IPS-18c (cell line): Measurements from ENCODE around the gene GLS2.
"Not testable (repeated sequence)": the region's sequence is repeated elsewhere in the genome, so short reads cannot be mapped to it uniquely, and the experiment has no call there.

Experiments
- H3K4me3 ChIP-seq: 2 replicates; pipeline ENCODE4 v1.7.0; 2013; ENCODE audit warnings: low read depth, mild to moderate bottlenecking, low read length, moderate library complexity; ENCODE audit not compliant: insufficient read depth
- H3K9me3 ChIP-seq: one replicate; pipeline ENCODE4 v1.6.1; 2013; ENCODE audit warnings: mild to moderate bottlenecking, low read length, moderate library complexity; ENCODE audit not compliant: control insufficient read depth, insufficient read depth

Gene GLS2

DNA sequence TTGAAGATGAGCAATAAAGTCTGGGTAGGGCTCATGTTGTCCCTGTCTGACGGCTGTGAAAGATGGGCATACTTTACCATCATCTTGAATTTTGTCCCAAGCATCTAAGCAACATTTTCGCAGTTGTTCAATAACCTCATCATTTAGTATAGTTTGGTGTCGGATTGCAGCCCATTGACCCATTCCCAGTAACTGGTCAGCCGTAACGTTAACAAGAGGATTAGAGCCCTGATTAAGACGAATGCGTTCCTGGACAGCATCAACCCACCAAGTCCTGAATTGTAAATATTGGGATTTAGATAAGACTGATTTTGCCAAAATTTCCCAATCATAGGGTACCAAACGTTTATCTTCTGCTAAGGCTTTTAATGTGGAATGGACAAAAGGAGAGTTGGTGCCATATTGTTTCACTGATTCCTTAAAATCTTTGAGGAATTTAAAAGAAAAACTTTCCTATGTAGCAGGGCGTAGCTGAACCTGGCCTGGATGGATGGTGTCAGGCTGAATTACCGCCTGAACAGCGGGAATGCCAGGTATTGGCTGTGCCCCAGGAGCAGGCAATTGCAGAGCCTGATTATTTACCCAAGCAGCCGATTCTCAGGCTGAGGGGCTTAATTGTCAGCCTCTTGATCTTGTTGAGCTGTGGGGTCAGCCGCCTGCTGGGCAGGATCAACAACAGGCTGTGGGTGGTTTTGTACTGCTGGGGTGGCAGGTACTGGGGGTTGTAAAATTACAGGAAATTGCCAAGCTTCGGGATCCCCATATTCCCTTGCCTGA is 10.4 kb upstream of the GLS2 start:
- not testable (repeated sequence) for H3K9me3 ChIP-seq, H3K4me3 ChIP-seq

DNA sequence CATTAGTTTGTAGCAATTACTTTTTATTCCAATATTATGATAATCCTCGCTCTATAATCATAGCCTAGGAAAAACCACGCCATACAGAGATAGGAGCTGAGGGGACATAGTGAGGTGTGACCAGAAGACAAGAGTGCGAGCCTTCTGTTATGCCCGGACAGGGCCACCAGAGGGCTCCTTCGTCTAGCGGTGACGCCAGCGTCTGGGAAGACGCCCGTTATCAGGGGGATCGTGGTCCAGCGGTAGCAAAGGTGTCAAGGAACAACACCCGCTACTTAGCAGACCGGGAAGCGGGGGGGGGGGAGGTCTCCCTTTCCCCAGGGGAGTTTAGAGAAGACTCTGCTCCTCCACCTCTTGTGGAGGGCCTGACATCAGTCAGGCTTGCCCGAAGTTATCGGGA is 8.7 kb upstream of the GLS2 start:
- not testable (repeated sequence) for H3K4me3 ChIP-seq, H3K9me3 ChIP-seq

DNA sequence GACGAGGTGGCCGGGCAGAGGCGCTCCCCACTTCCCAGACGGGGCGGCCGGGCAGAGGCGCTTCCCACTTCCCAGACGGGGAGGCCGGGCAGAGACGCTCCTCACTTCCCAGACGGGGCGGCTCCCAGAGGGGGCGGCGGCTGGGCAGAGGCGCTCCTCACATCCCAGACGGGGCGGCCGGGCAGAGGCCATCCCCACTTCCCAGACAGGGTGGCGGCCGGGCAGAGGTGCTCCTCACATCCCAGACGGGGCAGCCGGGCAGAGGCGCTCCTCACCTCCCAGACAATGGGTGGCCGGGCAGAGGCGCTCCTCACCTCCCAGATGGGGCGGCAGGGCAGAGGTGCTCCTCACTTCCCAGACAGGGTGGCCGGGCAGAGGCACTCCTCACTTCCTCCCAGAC is 6.5 kb upstream of the GLS2 start:
- not testable (repeated sequence) for H3K9me3 ChIP-seq, H3K4me3 ChIP-seq

DNA sequence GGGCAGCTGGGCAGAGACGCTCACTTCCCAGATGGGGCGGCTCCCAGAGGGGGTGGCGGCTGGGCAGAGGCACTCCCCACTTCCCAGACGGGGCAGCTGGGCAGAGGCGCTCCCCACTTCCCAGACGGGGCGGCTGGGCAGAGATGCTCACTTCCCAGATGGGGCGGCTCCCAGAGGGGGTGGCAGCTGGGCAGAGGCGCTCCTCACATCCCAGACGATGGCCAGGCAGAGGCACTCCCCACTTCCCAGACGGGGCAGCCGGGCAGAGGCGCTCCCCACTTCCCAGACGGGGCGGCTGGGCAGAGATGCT is 6.1 kb upstream of the GLS2 start:
- not testable (repeated sequence) for H3K9me3 ChIP-seq, H3K4me3 ChIP-seq

DNA sequence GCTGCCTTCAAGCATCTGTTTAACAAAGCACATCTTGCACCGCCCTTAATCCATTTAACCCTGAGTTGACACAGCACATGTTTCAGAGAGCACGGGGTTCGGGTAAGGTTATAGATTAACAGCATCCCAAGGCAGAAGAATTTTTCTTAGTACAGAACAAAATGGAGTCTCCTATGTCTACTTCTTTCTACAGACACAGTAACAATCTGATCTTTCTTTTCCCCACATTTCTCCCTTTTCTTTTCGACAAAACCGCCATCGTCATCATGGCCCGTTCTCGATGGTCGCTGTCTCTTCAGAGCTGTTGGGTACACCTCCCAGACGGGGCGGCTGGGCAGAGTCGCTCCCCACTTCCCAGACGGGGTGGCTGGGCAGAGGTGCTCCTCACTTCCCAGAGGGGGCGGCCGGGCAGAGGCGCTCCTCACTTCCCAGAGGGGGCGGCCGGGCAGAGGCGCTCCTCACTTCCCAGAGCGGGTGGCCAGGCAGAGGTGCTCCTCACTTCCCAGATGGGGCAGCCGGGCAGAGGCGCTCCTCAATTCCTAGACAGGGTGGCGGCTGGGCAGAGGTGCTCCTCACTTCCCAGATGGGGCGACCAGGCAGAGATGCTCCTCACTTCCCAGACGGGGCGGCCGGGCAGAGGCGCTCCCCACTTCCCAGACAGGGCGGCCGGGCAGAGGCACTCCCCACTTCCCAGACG is 5.6 kb upstream of the GLS2 start:
- H3K4me3 ChIP-seq, H3K9me3 ChIP-seq: not testable (repeated sequence)

DNA sequence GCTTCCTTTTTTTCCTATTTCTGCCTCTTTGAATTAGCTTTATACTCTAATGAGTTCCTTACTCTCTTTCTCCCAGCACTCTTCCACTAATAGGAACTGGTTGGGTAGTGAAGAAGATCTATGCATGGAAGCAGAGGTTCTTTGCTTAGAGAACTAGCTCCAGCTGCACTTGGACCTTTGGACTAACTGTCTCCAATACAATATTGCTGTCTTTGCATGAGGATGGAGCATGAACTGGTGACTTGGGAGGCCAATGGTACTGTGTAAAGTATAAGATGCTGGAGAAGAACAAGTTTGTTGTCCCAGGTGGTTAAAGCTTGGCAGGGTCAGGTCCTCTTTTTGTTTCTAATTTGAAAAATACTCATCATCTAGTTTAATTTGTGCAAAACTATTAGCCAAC is 2.4 kb upstream of the GLS2 start:
- peaks cover 4% of the 10 kb centered on the region for H3K9me3 ChIP-seq
- H3K4me3 ChIP-seq, result no peak overlapping the region

DNA sequence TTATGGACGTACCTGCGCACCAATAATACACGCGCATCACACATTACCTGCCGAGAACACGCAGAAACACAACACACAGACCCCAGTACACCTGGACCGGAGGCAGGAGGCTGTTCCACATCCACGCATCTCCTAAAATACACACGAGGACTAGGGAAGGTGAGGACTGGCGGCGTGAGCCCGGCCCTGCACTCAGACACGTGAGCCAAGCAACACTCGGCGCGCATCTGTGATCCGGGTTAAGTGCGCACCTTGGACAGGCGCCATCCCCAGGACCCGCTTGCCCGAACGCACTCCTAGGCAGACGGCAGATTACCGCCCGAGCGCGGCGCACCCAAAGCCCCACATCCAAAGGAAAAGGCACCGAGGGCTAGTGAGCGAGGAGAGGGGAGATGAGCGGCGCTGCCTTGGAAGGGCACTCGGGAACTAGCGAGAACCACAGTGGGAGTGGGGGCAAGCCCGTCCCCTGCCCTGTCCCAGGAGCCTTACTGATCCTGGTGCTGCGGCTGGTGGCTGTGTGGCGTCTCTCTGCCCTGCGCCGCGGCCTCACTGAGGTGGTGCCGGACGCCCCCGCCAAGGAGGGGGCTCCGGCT is 417 bp downstream of the GLS2 start:
- peaks cover 2% of the 10 kb centered on the region for H3K9me3 ChIP-seq
- peak overlapping the region; percentile 84 for H3K4me3 ChIP-seq

DNA sequence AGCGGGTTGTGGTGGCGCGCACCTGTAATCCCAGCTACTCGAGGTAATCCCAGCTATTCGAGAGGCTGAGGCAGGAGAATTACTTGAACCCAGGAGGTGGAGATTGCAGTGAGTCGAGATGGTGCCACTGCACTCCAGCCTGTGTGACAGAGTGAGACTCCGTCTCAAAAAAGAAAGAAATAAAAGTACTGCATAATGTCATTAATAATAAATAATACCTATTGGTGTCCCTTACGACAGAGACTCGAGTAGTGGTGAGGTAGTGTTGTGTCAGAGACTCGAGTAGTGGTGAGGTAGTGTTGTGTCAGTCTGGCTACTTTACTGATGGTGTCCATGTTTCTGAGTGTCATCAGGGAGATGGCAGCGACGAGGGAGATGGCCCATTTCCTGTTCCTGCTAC is 1.3 kb downstream of the GLS2 start:
- Histone ChIP-seq H3K9me3 (peaks cover 2% of the 10 kb centered on the region), H3K4me3 (peak overlapping the region; percentile 84)

DNA sequence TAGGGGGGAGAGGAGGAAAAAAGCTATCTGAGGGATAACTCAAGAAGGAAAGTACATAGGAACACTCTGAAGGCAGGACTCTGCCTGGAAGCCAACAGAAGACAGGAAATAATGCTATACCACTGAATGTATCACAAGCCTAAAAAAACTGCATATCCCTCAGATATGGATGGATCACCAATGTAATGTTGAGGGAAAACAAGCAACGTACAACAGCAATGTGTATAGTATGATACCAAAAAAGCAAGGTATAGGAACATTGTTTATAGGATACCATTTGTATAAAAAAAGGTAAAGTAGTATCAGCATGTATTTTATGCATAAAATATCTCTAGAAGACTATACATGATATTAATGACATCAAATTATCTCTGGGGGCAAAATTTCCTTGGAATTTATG is 3.4 kb downstream of the GLS2 start:
- Histone ChIP-seq H3K9me3 (no peaks in the 10 kb centered on the region), H3K4me3 (no peak overlapping the region)

DNA sequence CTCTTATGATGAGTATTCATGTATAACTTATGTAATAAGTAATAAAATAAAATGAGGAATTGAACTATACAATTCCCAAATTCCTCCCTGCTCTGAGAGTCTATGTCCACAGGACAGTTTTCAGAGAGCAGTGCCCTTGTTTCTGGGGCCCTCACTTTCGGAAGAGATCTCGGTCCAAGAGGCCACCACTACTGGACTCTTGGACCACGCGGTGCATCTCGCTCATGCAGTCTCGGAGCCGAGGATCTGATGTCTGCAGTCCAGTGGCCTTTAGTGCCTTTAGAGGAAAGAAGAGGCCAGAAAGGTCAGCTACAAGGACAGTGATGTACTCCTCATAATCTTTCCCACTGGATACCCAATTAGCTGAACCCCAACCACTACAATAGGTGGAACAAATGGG is 8.3 kb downstream of the GLS2 start:
- Histone ChIP-seq H3K4me3 (no peak overlapping the region), H3K9me3 (no peaks in the 10 kb centered on the region)

DNA sequence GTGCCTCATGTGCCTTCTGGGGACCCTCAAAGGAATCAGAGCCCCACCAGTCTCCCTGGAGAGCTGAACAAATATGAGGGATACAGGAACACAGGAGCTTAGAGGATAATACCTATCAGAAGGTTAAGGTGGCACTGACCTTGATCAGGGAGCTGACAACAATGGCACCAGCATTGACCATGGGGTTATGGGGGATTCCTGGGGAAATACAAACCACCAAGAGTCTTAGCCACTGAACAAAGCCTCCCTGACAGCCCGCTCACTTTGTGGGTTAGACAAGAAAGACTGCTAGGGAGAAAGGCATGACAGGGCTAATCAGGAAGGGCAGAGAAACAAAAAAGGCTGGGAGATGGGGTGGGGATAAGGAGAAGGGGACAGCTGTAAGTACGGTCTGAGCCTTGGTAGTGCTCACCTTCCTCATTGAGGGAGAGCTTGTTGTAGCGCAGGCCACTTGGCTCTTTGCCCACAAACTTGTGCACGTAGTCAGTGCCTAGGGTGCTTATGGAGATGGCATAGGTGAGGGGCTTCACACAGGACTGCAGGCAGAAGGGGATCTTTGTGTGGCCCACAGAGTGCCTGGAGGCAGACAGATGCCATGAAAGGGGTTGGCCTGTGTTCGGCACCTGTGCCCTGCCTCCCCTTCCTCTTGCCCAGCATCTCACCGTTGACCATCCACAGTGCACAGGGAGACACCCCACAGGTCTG is 10.3 kb downstream of the GLS2 start:
- Histone ChIP-seq H3K4me3 (no peak overlapping the region), H3K9me3 (no peaks in the 10 kb centered on the region)

DNA sequence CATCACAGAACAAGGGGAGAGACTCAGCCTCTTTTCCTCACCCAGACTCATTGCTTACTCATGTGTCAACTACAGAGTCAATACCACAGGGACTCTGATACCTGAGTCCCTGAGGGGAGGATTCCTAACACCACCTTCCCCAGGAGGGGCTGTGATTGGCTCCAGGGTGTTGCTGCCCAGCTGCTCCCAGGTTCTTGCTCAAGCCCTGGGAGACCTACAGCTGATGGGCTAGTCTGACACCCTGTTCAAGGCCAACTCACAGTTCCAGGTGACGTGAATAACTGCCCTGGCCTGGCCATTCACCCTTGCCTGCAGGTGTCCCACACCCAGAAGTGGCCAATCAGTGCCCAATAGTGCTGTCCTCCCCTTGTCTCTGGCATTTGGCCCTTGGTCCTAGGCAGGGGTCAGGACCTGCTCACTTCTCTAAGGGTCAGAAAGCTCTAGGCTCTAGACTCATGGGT is 11.0 kb downstream of the GLS2 start:
- Histone ChIP-seq H3K9me3 (no peaks in the 10 kb centered on the region), H3K4me3 (no peak overlapping the region)

DNA sequence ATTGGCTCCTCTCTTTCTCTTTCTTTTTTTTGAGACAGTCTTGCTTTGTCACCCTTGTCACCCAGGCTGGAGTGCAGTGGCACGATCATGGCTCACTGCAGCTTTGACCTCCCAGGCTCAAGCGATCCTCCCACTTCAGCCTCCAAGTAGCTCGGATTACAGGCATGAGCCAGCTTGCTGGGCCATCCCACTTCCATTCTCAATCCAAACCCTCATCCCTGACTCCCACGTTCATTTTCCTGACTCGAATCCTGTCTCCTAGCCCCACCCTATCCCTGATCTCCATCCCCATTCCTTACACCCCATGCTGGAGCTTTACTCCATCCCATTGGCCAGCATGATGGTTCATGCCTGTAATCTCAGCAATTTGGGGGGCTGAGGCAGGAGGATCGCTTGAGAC is 11.8 kb downstream of the GLS2 start:
- no peak overlapping the region for H3K4me3 ChIP-seq
- no peaks in the 10 kb centered on the region for H3K9me3 ChIP-seq

DNA sequence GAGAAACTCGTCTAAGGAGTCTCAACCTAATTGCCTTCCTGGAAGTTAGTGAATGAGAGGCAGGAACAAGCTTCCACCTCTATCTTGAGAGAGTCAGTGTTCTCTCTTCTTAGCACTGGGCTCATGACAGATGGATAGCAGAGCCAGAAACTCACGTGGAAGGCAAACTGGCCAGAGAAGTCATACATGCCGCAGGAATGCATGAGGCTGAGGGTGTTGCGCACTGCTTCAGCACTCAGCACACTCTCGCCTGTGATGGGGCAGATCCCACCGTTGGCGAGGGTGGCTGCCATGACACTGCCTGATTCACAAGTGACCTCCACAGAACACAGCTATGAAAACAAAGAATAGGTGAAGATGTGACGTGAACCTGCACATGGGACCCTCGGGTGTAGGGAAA is 13.6 kb downstream of the GLS2 start:
- no peaks in the 10 kb centered on the region for H3K9me3 ChIP-seq
- H3K4me3 ChIP-seq, result no peak overlapping the region

DNA sequence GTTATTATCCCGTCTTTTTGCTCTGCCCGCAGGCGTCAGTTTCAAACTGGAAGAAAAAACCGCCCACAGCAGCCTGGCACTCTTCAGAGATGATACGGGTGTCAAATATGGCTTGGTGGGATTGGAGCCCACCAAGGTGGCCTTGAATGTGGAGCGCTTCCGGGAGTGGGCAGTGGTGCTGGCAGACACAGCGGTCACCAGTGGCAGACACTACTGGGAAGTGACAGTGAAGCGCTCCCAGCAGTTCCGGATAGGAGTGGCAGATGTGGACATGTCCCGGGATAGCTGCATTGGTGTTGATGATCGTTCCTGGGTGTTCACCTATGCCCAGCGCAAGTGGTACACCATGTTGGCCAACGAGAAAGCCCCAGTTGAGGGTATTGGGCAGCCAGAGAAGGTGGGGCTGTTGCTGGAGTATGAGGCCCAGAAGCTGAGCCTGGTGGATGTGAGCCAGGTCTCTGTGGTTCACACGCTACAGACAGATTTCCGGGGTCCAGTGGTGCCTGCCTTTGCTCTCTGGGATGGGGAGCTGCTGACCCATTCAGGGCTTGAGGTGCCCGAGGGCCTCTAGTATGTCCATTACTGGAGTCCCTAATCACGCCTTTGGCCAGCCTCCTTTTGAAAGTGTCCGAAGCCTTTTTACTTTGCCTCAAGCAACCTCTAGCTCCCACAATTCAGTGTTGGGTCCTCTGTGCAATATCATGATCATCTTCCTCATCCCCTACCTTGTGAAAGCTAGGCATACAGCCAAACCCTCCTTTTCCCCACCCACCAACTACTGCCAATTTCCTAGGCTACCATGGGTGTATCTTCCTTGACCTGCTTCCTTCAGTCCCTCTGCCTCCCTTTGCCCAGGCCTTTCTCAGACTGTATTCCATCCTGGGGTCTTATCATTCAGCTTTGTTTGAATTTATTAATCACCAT is 18.7 kb downstream of the GLS2 start:
- H3K4me3 ChIP-seq, result peak overlapping the region; percentile 71
- H3K9me3 ChIP-seq, result no peaks in the 10 kb centered on the region

DNA sequence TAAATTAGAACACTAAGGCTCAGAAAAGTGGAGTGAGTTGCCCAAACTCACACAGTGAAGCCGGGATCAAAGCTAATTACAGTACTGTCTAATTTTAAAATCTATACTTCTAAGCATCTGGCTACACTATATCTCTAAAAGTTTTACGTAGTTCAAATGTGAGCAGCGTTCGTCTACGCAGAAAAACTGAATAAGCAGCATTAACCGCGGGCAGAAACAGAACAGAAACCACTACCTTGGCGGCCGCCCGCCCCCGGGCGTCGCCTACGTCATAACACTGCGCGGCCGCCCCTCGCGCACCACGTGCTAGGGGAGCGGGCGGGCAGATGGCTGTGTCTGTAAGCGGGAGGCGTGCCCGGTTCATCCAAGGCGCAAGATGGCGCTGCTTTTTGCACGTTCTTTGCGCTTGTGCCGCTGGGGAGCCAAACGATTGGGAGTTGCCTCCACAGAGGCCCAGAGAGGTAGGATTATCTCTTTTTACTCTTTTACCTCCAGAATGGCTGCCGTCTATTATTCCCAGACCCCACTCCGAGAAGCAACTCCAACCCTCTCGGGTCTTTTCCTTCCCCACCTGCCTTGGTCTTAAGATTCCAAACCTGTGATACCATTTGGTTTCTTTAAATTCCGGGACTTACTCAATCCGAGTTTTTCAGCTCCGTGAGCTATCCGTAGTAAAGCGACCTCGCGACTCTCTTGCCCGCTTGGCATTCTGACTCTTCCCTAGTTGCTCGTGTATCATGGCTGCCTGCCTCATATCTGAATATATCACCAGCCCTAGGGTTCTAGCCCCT is 19.6 kb downstream of the GLS2 start, which contains the start of gene SPRYD4:
TSS of gene SPRYD4 (plus strand) at position 363 of the 791 bp plus-strand sequence. CDS start at position 377, 14 bp downstream.
- Histone ChIP-seq H3K9me3 (no peaks in the 10 kb centered on the region), H3K4me3 (peak within 1 kb of the TSS; percentile 71)
